NCI-H146 treated with DMSO at 0.1 percent for 48 hours (cell line): Measurements from ENCODE around the gene TMEM92.
"Not testable (repeated sequence)": the region's sequence is repeated elsewhere in the genome, so short reads cannot be mapped to it uniquely, and the experiment has no call there.

Source experiments
- DNase-seq: peaks from one replicate; lab custom pipeline; 2025; ENCODE audit not compliant: unreplicated experiment; lab: John Stamatoyannopoulos, UW

The TMEM92 gene

GRCh38 chr17:50299776-50300175 lies 25.5 kb downstream of the TMEM92 start:
- DNase-seq = no peak

- not testable (repeated sequence) for DNase-seq
These were observed 26.6 kb downstream of the TMEM92 start for GRCh38 chr17:50300824-50301223.

GRCh38 chr17:50301891-50302584 lies 27.8 kb downstream of the TMEM92 start:
- DNase-seq = no peak

GRCh38 chr17:50303051-50303450 lies 28.8 kb downstream of the TMEM92 start:
- DNase-seq = peak; percentile 25

- DNase-seq = no peak
These were observed 29.3 kb downstream of the TMEM92 start for GRCh38 chr17:50303596-50303995.

GRCh38 chr17:50304781-50305404 lies 30.6 kb downstream of the TMEM92 start:
- DNase-seq = no peak

GRCh38 chr17:50307654-50308053 lies 33.4 kb downstream of the TMEM92 start:
- DNase-seq = no peak

GRCh38 chr17:50308666-50309065 lies 34.4 kb downstream of the TMEM92 start:
- DNase-seq = no peak

GRCh38 chr17:50310455-50311111 lies 36.3 kb downstream of the TMEM92 start:
- peak; percentile 12 for DNase-seq

- DNase-seq = no peak
These were observed 36.8 kb downstream of the TMEM92 start for GRCh38 chr17:50311112-50311460.

GRCh38 chr17:50311483-50311882 lies 37.2 kb downstream of the TMEM92 start:
- DNase-seq = no peak

- no peak for DNase-seq
These were observed 38.0 kb downstream of the TMEM92 start for GRCh38 chr17:50312308-50312707.

GRCh38 chr17:50314456-50315011 lies 40.3 kb downstream of the TMEM92 start:
- no peak for DNase-seq

- DNase-seq = no peak
These were observed 41.8 kb downstream of the TMEM92 start for GRCh38 chr17:50316016-50316587.

- DNase-seq = not testable (repeated sequence)
These were observed 42.4 kb downstream of the TMEM92 start for GRCh38 chr17:50316660-50317059.

GRCh38 chr17:50317121-50317520 lies 42.9 kb downstream of the TMEM92 start:
- DNase-seq = no peak

GRCh38 chr17:50318501-50319285 lies 44.4 kb downstream of the TMEM92 start:
- DNase-seq = no peak

GRCh38 chr17:50319306-50320004 lies 45.2 kb downstream of the TMEM92 start:
- DNase-seq = no peak

GRCh38 chr17:50322271-50322670 lies 48.0 kb downstream of the TMEM92 start:
- no peak for DNase-seq

GRCh38 chr17:50323060-50323459 lies 48.8 kb downstream of the TMEM92 start:
- DNase-seq = no peak
